Fibroblast of lung (primary cell): Measurements from ENCODE around the gene HLA-DQA2. TPM values are rescaled to one million over a fixed set of nuclear protein-coding genes. Genes with fewer than 3 reads are reported as not detected.

Source experiments
- DNase-seq, 2 donors: peaks; one replicate each; pipeline versions ENCODE4 v3.0.0 to v3.0.0-alpha.2; 2010; ENCODE audit warnings: low read depth in 2 of 2
- H2AFZ ChIP-seq: 2 replicates; pipeline ENCODE4 v1.5.1; 2012; ENCODE audit warnings: low read length, control low read depth, inconsistent platforms
- H3K27ac ChIP-seq: 2 replicates; pipeline ENCODE4 v1.5.1; 2011; ENCODE audit warnings: low read length, control low read depth; ENCODE audit not compliant: insufficient read depth
- H3K27me3 ChIP-seq: 2 replicates; pipeline ENCODE4 v1.5.1; 2011; ENCODE audit warnings: mild to moderate bottlenecking, low read length; ENCODE audit not compliant: control insufficient read depth, insufficient read depth
- H3K36me3 ChIP-seq: 2 replicates; pipeline ENCODE4 v1.5.1; 2011; ENCODE audit warnings: low read length; ENCODE audit not compliant: control insufficient read depth, insufficient read depth
- H3K4me1 ChIP-seq: 2 replicates; pipeline ENCODE4 v1.5.1; 2011; ENCODE audit warnings: low read length; ENCODE audit not compliant: control insufficient read depth, insufficient read depth; ENCODE audit errors: extremely low read depth
- H3K4me2 ChIP-seq: 2 replicates; pipeline ENCODE4 v1.5.1; 2011; ENCODE audit warnings: low read length, control low read depth; ENCODE audit not compliant: insufficient read depth; ENCODE audit errors: extremely low read depth
- H3K4me3 ChIP-seq, 4 experiments: fragments of 200-600 bp in 1 of 4; sonication (generic) in 1 of 4; replicated peaks in 1 of 4; 2 replicates each; pipeline ENCODE4 v1.5.1; 2011 to 2016; ENCODE audit warnings: low read length in 4 of 4, low read depth in 3 of 4, mild to moderate bottlenecking in 3 of 4, control low read depth in 2 of 4, inconsistent platforms in 1 of 4, mixed read lengths in 1 of 4; ENCODE audit not compliant: insufficient read depth in 1 of 4; ENCODE audit errors: control extremely low read depth in 1 of 4
- H3K79me2 ChIP-seq: 2 replicates; pipeline ENCODE4 v1.5.1; 2012; ENCODE audit warnings: mild to moderate bottlenecking, low read length, inconsistent platforms; ENCODE audit not compliant: control insufficient read depth, insufficient read depth
- H3K9ac ChIP-seq: 2 replicates; pipeline ENCODE4 v1.5.1; 2011; ENCODE audit warnings: mild to moderate bottlenecking, low read length, control low read depth; ENCODE audit not compliant: insufficient read depth
- H3K9me3 ChIP-seq: 2 replicates; pipeline ENCODE4 v1.5.1; 2012; ENCODE audit warnings: low read depth, low read length; ENCODE audit not compliant: control insufficient read depth, insufficient read depth
- H4K20me1 ChIP-seq: 2 replicates; pipeline ENCODE4 v1.5.1; 2011; ENCODE audit warnings: low read length; ENCODE audit not compliant: control insufficient read depth, insufficient read depth; ENCODE audit errors: extremely low read depth
- CTCF ChIP-seq, 2 donors: IDR thresholded peaks in 1 of 2; conservative IDR thresholded peaks in 1 of 2; 1 replicate in 1 of 2; 2 replicates in 1 of 2; pipeline ENCODE4 v1.5.1; 2011 to 2012; ENCODE audit warnings: low read length in 2 of 2, control low read depth in 1 of 2, inconsistent platforms in 1 of 2, low read depth in 1 of 2, mild to moderate bottlenecking in 1 of 2
- EZH2 ChIP-seq: IDR thresholded peaks from 2 replicates; pipeline ENCODE4 v1.5.1; 2012; ENCODE audit warnings: low read length, control low read depth, mild to moderate bottlenecking; ENCODE audit errors: missing control alignments
- polyA plus RNA-seq, 2 donors: library from polyadenylated mRNA; depleted of rRNA in 1 of 2; stranded (reverse) in 1 of 2; unstranded in 1 of 2; fragments of >200 nt; gene quantifications; 2 replicates each; pipeline ENCODE4 v1.2.1, GENCODE V29; 2011 to 2012; ENCODE audit warnings: missing spikeins in 1 of 2
- total RNA-seq: library from RNA; depleted of rRNA; stranded (reverse); fragments of >200 nt; gene quantifications from 2 replicates; pipeline ENCODE4 v1.2.1, GENCODE V29; 2014

The HLA-DQA2 gene
- total and polyA plus RNA-seq, 2 donors (not counting 1 experiment from before 2014, with no cell fraction given), result not detected

GRCh38 chr6:32794510-32794909 lies 53.3 kb downstream of the HLA-DQA2 start:
- H3K27ac ChIP-seq, result no peak overlapping the region
- H2AFZ ChIP-seq, result no peak overlapping the region
- no peaks in the 10 kb centered on the region for H3K4me1 ChIP-seq
- H3K36me3 ChIP-seq, result no peaks in the 10 kb centered on the region
- no peaks in the 10 kb centered on the region for H3K79me2 ChIP-seq
- no peak for DNase-seq
- no peak overlapping the region for H3K4me2 ChIP-seq
- H3K9me3 ChIP-seq, result no peaks in the 10 kb centered on the region
- no peaks in the 10 kb centered on the region for H4K20me1 ChIP-seq
- no peak overlapping the region for H3K4me3 ChIP-seq
- TF ChIP-seq EZH2 (no peak), CTCF (conservative IDR thresholded peaks at IDR 0.05 in 1 of 2, IDR thresholded peaks at IDR 0.05 in 1 of 2; ENCODE audit: low read depth in 1 of 2, low read length in 2 of 2) (no peak)
- peaks cover 14% of the 10 kb centered on the region for H3K27me3 ChIP-seq
- no peak overlapping the region for H3K9ac ChIP-seq

Other genes with a start within 250 kb of the HLA-DQA2 start
- not detected in 2 replicates for gene HLA-DRB5, start 211.1 kb upstream of the HLA-DQA2 start, total RNA-seq
- not detected in 2 replicates for gene HLA-DRB5, start 211.1 kb upstream of the HLA-DQA2 start, polyA plus RNA-seq
- under 0.01 and 0.26 TPM in 2 replicates for gene HLA-DRB1, start 151.5 kb upstream of the HLA-DQA2 start, total RNA-seq
- 0.06 and 0.42 TPM in 2 replicates for gene HLA-DRB1, start 151.5 kb upstream of the HLA-DQA2 start, polyA plus RNA-seq
- 0.26 TPM in 1 of 2 replicates, not detected in the other for gene HLA-DQA1, start 104.0 kb upstream of the HLA-DQA2 start, total RNA-seq
- 0.10 TPM in 1 of 2 replicates, not detected in the other for gene HLA-DQA1, start 104.0 kb upstream of the HLA-DQA2 start, polyA plus RNA-seq
- gene HLA-DQB1, start 74.7 kb upstream of the HLA-DQA2 start, total RNA-seq, result not detected in 2 replicates
- not detected in 2 replicates for gene HLA-DQB1, start 74.7 kb upstream of the HLA-DQA2 start, polyA plus RNA-seq
- not detected in 2 replicates for gene HLA-DQB2, start 22.1 kb downstream of the HLA-DQA2 start, total RNA-seq
- not detected in 2 replicates for gene HLA-DQB2, start 22.1 kb downstream of the HLA-DQA2 start, polyA plus RNA-seq
- under 0.01 and 0.26 TPM in 2 replicates for gene HLA-DOB, start 75.6 kb downstream of the HLA-DQA2 start, total RNA-seq
- 0.16 and 0.49 TPM in 2 replicates for gene HLA-DOB, start 75.6 kb downstream of the HLA-DQA2 start, polyA plus RNA-seq
- 14.1 and 27.7 TPM in 2 replicates for gene TAP2, start 97.3 kb downstream of the HLA-DQA2 start, total RNA-seq
- 18.6 and 20.7 TPM in 2 replicates for gene TAP2, start 97.3 kb downstream of the HLA-DQA2 start, polyA plus RNA-seq
- gene PSMB8, start 102.7 kb downstream of the HLA-DQA2 start, total RNA-seq, result 72.9 and 77.3 TPM in 2 replicates
- gene PSMB8, start 102.7 kb downstream of the HLA-DQA2 start, polyA plus RNA-seq, result 77.1 and 80.0 TPM in 2 replicates
- 66.8 and 107 TPM in 2 replicates for gene TAP1, start 112.3 kb downstream of the HLA-DQA2 start, total RNA-seq
- 30.7 and 31.4 TPM in 2 replicates for gene TAP1, start 112.3 kb downstream of the HLA-DQA2 start, polyA plus RNA-seq
- gene PSMB9, start 112.8 kb downstream of the HLA-DQA2 start, total RNA-seq, result 54.7 and 64.4 TPM in 2 replicates
- gene PSMB9, start 112.8 kb downstream of the HLA-DQA2 start, polyA plus RNA-seq, result 43.0 and 75.0 TPM in 2 replicates
- gene HLA-DMB, start 199.6 kb downstream of the HLA-DQA2 start, total RNA-seq, result 0.51 and 0.83 TPM in 2 replicates
- 0.28 TPM in 2 replicates for gene HLA-DMB, start 199.6 kb downstream of the HLA-DQA2 start, polyA plus RNA-seq
- gene HLA-DMA, start 211.7 kb downstream of the HLA-DQA2 start, total RNA-seq, result 9.8 and 12.1 TPM in 2 replicates
- gene HLA-DMA, start 211.7 kb downstream of the HLA-DQA2 start, polyA plus RNA-seq, result 3.7 and 7.1 TPM in 2 replicates
- gene BRD2, start 227.2 kb downstream of the HLA-DQA2 start, total RNA-seq, result 59.3 and 75.6 TPM in 2 replicates
- 126 and 154 TPM in 2 replicates for gene BRD2, start 227.2 kb downstream of the HLA-DQA2 start, polyA plus RNA-seq